HepG2 (cell line): ENCODE data around the gene RUVBL1. TPM values are rescaled to one million over a fixed set of nuclear protein-coding genes. Genes with fewer than 3 reads are reported as not detected.

Experiments used
- HNRNPLL ChIP-seq: fragments of 200-400 bp; formaldehyde crosslinking; IDR thresholded peaks from 2 replicates; pipeline ENCODE4 v1.6.1; 2017; ENCODE audit warnings: mild to moderate bottlenecking, low read depth, low read length; ENCODE audit not compliant: poor library complexity, severe bottlenecking
- NRL ChIP-seq: sonication (generic); formaldehyde crosslinking; IDR thresholded peaks from 2 replicates; pipeline ENCODE4 v1.5.0; 2020; ENCODE audit warnings: missing genetic modification reagents, mild to moderate bottlenecking, moderate library complexity, borderline replicate concordance
- ZMYM2 ChIP-seq: sonication (generic); formaldehyde crosslinking; IDR thresholded peaks from 2 replicates; pipeline ENCODE4 v1.8.0; 2022; ENCODE audit warnings: mild to moderate bottlenecking, missing genetic modification reagents
- ZNF709 ChIP-seq: sonication (generic); formaldehyde crosslinking; IDR thresholded peaks from 2 replicates; pipeline ENCODE4 v1.5.0; 2020; ENCODE audit warnings: mild to moderate bottlenecking, missing genetic modification reagents
- polyA plus RNA-seq, 8 experiments: library from polyadenylated mRNA; depleted of rRNA in 3 of 8; stranded (reverse) in 7 of 8; unstranded in 1 of 8; fragments of >200 nt; fragmentation: Illumina TruSeq in 4 of 8; extraction: Trizol in 4 of 8; gene quantifications; 2 replicates each; pipeline versions ENCODE4 v1.2.1 to v1.2.3, GENCODE V29; 2011 to 2016; ENCODE audit warnings: low read depth in 4 of 8, missing spikeins in 1 of 8, mixed read lengths in 1 of 8; ENCODE audit not compliant: insufficient read depth in 1 of 8
- total RNA-seq, 5 experiments: library from RNA; depleted of rRNA; stranded (reverse); fragments of >200 nt; fragmentation: Illumina TruSeq; extraction: Trizol; gene quantifications; 2 replicates each; pipeline ENCODE4 v1.2.3, GENCODE V29; 2016; ENCODE audit warnings: low read depth in 1 of 5
- TF ChIP-seq, protein P1 (sequence below): sonication (generic); formaldehyde crosslinking; IDR thresholded peaks from 2 replicates; pipeline ENCODE4 v1.9.0; 2021; ENCODE audit warnings: mild to moderate bottlenecking, missing genetic modification reagents
- TF ChIP-seq, protein P2 (sequence below): sonication (generic); formaldehyde crosslinking; IDR thresholded peaks from 2 replicates; pipeline ENCODE4 v1.5.0; 2020; ENCODE audit warnings: missing genetic modification reagents
- TF ChIP-seq, protein P3 (sequence below): sonication (generic); formaldehyde crosslinking; IDR thresholded peaks from 2 replicates; pipeline ENCODE4 v1.8.0; 2022; ENCODE audit warnings: mild to moderate bottlenecking, missing genetic modification reagents
- TF ChIP-seq, protein P4 (sequence below): sonication (generic); formaldehyde crosslinking; IDR thresholded peaks from 2 replicates; pipeline ENCODE4 v1.8.1; 2023; ENCODE audit warnings: missing genetic modification reagents, inconsistent platforms, borderline replicate concordance

RUVBL1 gene
- total and polyA plus RNA-seq, 2 of the 13 experiments (the other 11 are each of a cell fraction or from before 2014, with no cell fraction given): 32.7 to 86.3 TPM

DNA sequence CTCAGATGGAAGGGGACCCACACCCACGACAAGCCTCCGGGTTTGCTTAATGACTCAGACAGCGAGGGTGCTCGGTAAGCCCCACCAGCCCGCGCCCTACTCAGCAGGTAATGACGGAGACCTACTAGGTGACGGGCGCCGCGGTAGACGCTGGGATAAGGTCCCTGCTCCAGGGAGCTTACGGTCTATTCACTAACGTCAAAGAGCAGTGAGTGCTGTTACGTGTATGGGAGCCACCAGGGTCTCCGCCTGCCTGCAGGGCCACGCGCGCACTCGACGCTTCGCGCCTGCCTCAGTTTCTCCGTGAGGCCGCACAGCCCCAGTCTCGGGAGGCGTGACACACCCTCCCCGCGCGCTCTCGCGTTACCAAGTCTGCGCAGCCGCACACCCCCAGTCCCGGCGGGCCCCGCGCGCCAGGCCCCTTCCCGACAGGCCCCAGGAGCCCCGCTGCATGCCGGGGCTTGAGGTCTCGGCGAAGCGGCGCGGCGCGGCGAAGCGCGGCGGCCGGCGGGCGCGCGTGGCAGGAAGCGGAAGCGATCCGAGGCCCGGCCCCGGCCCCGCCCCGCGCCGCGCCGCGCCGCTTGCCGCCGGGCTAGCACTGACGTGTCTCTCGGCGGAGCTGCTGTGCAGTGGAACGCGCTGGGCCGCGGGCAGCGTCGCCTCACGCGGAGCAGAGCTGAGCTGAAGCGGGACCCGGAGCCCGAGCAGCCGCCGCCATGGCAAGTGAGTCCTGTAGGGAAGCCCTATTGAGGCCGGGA, 71.6 kb downstream of the RUVBL1 start, which contains the start of gene SEC61A1 (continued):
- TF ChIP-seq, protein P1, sequence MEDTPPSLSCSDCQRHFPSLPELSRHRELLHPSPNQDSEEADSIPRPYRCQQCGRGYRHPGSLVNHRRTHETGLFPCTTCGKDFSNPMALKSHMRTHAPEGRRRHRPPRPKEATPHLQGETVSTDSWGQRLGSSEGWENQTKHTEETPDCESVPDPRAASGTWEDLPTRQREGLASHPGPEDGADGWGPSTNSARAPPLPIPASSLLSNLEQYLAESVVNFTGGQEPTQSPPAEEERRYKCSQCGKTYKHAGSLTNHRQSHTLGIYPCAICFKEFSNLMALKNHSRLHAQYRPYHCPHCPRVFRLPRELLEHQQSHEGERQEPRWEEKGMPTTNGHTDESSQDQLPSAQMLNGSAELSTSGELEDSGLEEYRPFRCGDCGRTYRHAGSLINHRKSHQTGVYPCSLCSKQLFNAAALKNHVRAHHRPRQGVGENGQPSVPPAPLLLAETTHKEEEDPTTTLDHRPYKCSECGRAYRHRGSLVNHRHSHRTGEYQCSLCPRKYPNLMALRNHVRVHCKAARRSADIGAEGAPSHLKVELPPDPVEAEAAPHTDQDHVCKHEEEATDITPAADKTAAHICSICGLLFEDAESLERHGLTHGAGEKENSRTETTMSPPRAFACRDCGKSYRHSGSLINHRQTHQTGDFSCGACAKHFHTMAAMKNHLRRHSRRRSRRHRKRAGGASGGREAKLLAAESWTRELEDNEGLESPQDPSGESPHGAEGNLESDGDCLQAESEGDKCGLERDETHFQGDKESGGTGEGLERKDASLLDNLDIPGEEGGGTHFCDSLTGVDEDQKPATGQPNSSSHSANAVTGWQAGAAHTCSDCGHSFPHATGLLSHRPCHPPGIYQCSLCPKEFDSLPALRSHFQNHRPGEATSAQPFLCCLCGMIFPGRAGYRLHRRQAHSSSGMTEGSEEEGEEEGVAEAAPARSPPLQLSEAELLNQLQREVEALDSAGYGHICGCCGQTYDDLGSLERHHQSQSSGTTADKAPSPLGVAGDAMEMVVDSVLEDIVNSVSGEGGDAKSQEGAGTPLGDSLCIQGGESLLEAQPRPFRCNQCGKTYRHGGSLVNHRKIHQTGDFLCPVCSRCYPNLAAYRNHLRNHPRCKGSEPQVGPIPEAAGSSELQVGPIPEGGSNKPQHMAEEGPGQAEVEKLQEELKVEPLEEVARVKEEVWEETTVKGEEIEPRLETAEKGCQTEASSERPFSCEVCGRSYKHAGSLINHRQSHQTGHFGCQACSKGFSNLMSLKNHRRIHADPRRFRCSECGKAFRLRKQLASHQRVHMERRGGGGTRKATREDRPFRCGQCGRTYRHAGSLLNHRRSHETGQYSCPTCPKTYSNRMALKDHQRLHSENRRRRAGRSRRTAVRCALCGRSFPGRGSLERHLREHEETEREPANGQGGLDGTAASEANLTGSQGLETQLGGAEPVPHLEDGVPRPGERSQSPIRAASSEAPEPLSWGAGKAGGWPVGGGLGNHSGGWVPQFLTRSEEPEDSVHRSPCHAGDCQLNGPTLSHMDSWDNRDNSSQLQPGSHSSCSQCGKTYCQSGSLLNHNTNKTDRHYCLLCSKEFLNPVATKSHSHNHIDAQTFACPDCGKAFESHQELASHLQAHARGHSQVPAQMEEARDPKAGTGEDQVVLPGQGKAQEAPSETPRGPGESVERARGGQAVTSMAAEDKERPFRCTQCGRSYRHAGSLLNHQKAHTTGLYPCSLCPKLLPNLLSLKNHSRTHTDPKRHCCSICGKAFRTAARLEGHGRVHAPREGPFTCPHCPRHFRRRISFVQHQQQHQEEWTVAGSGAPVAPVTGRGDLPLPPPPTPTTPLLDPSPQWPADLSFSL: no peak
- TF ChIP-seq, protein P2, sequence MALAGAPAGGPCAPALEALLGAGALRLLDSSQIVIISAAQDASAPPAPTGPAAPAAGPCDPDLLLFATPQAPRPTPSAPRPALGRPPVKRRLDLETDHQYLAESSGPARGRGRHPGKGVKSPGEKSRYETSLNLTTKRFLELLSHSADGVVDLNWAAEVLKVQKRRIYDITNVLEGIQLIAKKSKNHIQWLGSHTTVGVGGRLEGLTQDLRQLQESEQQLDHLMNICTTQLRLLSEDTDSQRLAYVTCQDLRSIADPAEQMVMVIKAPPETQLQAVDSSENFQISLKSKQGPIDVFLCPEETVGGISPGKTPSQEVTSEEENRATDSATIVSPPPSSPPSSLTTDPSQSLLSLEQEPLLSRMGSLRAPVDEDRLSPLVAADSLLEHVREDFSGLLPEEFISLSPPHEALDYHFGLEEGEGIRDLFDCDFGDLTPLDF (CRISPR knock-in tag): peak; percentile 54; the same call in 1 of the 2 replicates
- TF ChIP-seq ZMYM2 (CRISPR knock-in tag): 0 out of 2 replicates have a peak, but pooled peaks have one; percentile 35
- TF ChIP-seq, protein P3, sequence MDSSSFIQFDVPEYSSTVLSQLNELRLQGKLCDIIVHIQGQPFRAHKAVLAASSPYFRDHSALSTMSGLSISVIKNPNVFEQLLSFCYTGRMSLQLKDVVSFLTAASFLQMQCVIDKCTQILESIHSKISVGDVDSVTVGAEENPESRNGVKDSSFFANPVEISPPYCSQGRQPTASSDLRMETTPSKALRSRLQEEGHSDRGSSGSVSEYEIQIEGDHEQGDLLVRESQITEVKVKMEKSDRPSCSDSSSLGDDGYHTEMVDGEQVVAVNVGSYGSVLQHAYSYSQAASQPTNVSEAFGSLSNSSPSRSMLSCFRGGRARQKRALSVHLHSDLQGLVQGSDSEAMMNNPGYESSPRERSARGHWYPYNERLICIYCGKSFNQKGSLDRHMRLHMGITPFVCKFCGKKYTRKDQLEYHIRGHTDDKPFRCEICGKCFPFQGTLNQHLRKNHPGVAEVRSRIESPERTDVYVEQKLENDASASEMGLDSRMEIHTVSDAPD (CRISPR knock-in tag): no peak
- TF ChIP-seq NRL: no peak
- TF ChIP-seq, protein P4, sequence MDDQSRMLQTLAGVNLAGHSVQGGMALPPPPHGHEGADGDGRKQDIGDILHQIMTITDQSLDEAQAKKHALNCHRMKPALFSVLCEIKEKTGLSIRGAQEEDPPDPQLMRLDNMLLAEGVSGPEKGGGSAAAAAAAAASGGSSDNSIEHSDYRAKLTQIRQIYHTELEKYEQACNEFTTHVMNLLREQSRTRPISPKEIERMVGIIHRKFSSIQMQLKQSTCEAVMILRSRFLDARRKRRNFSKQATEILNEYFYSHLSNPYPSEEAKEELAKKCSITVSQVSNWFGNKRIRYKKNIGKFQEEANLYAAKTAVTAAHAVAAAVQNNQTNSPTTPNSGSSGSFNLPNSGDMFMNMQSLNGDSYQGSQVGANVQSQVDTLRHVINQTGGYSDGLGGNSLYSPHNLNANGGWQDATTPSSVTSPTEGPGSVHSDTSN (CRISPR knock-in tag): no peak
- TF ChIP-seq HNRNPLL: peak; percentile 62
- no peak; the same call in 1 of the 2 replicates for TF ChIP-seq ZNF709 (CRISPR knock-in tag)
